NCI-H510A treated with DMSO at 0.1 percent for 48 hours (cell line): ENCODE data around the gene NOS1.
"Not testable (repeated sequence)": the region's sequence is repeated elsewhere in the genome, so short reads cannot be mapped to it uniquely, and the experiment has no call there.

Source experiments
- DNase-seq: peaks from one replicate; lab custom pipeline; 2025; lab: John Stamatoyannopoulos, UW

The NOS1 gene

DNA sequence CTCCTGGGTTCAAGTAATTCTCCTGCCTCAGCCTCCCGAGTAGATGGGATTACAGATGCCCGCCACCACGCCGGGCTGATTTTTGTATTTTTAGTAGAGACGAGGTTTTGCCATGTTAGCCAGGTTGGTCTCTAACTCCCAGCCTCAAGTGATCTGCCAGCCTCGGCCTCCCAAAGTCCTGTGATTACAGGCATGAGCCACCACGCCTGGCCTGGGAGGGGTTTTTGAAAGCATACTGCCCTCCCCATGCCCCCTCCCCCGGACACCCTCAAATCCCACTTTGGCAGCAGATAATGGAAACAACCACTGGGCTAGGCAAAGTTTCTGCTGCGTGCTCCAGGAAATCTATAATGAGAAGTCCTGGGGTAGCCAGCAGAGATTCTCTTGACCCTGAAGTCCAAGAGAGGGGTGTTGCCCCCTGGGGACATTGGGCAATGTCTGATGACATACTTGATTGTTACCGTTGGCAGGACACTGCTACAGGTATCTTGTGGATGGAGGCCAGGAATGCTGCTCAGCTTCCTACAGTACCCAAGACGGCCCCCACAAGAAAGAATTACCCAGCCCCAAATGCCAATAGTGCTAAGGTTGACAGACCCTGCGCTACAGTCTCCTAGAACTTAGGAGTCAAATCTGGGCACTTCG is 152.5 kb downstream of the NOS1 start:
- DNase-seq: no peak

DNA sequence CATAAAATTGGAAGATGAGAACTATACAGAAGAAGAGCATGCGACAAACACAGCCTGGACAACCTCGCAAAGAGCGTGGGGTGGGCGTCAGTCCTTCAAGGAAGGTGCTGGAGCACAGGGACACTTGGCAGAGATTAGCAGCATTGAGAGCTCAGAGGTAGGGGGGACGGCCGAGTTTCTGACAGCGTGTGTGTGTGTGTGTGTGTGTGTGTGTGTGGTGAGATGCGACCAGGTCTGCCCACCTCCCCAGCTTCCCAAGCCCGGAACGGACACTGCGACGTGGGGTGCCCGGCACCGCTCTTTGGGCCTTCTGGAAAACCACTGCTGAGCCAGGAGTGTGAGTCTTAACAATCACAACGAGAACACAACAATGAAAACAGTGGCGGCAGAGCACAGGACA is 153.2 kb downstream of the NOS1 start:
- DNase-seq: no peak

DNA sequence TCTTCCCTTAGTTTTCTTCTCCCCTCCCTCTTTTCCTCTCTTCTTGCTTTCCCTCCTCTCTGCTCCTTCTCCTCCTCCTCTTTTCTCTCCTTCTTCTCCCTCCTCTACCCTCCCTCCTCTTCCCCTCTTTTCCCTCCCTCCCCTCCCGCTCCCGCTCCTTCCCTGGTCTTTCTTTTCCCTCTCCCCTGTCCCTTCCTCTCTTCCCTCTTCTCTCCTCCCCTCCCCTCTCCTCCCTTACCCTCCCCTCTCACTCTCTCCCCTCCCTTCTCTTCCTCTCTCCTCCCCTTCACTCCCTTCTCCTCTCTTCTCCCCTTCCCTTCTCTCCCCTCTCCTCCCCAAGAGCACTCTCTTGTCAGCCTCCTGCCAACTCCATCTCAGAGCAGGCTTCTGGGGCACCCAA is 153.8 kb downstream of the NOS1 start:
- no peak for DNase-seq

DNA sequence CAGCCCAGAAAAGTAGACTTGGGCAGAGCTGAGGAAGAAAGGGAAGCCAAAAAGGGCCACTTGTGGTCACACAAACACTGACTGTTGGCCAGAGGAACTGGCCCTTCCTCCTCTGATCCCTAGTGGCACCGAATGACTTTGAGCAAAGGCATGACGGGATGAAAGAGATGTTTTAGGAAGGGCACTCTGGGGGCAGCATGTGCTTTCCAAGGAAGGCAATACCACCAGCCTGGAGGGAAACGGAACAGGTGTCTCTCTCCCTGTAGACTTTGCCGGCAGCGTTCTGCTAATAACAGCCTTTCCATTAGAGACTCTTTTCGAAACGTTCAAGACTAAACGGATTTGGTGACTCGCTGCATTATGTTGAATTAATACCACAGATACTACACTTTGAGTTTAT is 158.9 kb downstream of the NOS1 start:
- no peak for DNase-seq

DNA sequence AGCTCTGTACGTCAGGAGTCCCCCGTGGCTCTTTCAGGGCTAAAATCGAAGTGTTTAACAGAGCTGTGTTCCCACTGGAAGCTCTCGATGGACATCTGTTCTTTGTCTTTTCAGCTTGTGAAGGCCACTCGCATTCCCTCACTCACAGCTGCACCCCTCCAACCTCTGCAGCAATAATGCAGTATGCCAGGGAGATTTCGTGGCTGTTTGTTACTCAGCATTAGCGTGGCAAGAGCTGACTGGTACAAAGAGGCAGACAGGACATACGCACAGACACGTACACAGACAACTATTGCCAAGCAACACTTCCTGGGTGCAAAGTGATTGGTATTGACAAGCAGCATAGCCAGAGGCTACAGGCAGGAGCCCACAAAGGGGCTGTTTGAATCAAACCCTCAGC is 159.4 kb downstream of the NOS1 start:
- DNase-seq: no peak

DNA sequence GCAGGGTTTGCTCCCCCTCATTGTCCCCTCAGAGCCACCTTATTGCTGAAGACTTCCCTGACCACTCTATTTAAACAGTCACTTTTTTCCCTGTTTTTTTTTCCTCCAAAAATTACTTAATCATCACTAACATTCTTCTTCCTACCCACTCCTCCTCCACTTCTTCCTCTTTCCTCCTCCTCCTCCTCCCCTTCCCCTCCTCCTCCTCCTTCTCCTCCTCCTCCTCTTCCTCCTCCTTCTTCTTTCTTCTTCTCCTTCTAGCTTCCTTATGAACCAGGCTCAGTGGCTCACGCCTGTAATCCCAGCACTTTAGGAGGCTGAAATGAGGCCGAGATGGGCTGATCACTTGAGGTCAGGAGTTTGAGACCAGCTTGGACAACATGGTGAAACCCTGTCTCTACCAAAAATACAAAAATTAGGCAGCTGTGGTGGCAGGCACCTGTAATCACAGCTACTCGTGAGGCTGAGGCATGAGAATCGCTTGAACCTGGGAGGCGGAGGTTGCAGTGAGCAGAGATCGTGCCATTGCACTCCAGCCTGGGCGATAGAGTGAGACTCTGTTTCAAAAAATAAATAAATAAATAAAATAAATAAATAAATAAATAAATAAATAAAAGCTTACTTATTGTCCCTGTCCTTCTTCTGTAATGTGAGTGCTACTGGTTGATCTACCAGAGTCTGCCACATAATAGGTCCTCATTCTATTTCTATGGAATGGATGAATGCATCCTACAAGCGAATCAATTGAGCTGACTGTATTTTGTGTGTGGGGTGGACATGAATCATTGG is 161.3 kb downstream of the NOS1 start:
- not testable (repeated sequence) for DNase-seq

DNA sequence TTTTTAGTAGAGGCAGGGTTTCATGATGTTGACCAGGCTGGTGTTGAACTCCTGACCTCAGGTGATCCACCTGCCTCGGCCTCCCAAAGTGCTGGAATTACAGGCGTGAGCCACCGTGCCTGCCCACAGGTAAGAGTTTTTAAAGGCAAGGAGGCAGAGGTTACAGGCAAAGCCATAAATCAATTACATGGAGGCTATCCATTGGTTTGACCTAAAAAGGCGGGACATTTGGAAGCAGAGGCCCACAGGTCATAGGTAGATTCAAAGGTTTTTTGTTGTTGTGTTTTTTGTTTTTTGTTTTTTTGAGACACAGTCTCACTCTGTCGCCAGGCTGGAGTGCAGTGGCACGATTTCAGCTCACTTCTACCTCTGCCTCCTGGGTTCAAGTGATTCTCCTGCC is 165.1 kb downstream of the NOS1 start:
- not testable (repeated sequence) for DNase-seq

DNA sequence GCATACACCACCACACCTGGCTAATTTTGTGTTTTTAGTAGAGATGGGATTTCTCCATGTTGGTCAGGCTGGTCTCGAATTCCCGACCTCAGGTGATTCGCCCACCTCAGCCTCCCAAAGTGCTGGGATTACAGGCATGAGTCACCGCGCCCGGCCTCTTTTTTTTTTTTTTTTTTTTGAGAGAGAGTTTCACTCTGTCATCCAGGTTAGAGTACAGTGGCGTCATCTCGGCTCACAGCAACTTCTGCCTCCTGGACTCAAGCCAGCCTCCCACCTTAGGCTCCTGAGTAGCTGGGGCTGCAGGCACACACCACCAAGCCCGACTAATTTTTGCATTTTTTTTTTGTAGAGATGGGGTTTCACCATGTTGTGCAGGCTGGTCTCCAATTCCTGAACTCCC is 166.4 kb downstream of the NOS1 start:
- not testable (repeated sequence) for DNase-seq

DNA sequence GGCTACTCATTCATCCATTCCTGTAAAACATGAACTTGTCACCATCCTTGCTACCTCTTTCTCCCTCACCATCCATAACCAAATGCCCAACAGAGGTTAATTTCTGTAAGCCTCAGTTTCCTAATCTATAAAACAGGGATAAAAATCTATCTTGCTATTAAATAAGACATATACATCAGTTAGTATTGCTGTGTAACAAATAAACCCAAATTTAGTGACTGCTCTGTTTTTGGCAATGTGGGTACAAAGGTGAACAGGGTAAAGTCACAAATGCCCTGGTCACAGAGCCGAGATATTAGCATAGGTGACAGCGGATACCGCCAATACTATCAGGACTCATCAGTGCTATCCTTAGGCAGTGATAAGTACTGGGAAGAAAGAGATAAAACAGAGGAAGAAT is 167.5 kb downstream of the NOS1 start:
- DNase-seq: no peak

DNA sequence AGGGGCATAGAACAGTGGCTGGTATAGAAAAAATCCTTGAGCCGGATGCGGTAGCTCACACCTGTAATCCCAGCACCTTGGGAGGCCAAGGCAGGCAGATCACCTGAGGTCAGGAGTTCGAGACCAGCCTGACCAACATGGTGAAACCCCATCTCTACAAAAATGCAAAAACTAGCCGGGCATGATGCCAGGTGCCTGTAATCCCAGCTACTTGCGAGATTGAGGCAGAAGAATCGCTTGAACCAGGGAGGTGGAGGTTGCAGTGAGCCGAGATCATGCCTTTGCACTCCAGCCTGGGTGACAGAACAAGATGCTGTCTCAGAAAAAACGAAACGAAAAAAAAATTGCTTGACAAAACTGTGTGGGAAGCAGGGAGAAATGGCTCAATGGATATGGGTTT is 168.8 kb downstream of the NOS1 start:
- DNase-seq: not testable (repeated sequence)

DNA sequence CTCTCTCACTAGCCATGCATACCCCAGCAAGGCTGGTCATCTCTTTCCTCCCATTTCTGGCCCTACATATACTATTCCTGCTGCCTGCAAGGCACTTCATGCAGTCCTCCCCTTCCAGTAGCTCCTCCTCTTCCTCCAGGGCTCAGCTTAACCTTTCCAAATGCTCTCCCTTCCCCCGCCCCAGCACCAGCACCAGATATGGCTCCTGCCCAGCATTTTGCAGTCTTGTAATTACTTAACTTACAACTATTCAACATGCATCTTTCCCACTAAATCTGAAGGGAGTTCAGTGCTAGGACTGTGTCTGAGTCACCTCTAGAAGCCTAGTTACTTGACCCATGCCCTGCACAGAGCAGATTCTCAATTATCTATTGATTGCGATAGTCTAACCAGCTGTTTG is 169.4 kb downstream of the NOS1 start:
- DNase-seq: no peak

DNA sequence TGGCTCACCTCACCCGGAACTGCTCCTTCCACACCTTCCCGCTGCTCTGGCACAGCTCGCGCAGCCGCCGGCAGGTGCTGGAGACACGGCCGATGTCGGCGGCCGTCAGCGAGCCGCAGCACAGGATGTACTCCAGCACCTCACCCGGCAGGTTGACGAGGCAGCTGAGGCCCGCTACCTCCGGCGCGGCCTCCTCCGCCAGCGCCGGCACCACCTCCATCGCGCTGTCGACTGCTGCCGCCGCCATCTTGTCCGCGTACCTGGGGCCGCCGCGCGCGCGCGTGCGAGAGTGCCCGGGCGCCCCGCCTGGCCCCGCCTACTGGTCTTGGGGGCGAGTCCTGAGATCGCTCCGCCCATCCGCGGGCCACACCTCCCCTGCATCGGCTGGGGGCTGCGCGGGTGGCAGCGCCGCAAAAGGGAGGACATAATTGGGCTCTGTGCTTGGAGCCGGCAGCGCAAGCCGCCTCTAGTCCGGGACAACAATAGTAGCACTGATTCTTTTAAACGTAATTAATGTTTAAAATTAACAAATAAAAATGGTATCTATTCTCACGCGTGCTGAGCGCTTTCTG is 171.1 kb downstream of the NOS1 start, which contains the start of gene FBXO21:
Gene FBXO21, minus strand, starts transcription at position 261 of the 572 bp plus-strand sequence. Its CDS starts 14 bp downstream, at position 247.
- peak; percentile 97 for DNase-seq

DNA sequence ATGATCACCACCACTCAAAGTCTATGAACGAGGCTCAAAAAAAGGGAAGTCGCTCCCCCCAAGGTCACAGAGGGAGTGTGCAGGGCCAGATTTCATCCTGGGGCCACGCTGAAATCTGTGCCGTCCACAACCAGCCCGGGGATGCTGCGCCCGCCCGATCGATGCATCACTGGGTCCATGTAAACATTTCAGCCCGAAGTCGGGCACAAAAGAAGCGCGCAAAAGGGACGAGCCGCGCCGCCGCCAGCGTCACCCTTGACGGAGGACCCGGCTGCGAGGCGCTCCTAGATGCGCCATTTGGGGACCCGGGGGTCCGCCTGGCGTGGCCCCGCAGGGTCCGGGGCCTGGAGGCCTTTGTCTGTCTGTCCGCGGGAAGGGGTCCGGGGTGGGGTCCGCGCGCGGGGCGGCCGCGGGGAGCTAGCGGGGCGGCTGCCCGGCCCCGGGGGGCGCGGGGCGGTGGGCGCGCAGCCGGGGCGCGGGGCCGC is 171.7 kb downstream of the NOS1 start:
- peak; percentile 43 for DNase-seq

DNA sequence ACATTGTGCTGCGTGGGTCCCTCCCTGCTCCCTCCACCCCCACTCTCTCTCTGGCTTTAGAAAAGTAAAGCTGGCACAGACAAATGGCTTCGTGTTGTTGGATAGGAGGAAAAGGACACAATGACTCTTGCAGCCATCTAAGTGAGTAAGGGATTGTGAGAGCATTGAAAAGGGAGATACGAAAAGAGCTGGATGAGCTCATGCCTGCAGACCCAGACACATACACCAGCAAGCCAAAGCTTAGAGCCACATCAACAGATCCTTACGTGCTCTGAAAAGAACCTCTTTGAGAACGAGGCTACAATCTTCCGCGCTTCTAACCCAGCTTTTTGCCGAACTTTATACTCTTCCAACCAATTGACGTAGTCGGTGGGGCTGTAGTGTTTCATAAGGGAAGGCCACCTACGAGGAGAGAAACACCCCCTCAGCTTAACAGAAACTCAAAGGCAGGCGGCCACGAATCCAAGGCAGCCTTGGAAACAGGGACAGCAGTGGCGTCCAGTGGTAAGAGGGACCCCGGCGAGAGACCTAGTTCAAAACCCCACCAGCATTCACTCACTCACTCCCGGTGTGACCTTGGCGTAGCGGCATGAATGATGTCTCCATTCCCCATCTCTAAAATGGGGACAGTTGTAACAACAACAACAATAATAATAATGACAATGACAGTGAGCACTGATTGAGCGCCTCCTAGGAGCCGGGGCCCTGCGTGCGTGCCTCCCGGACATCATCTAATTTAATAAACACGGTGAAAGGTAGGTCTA is 172.3 kb downstream of the NOS1 start:
- no peak for DNase-seq

DNA sequence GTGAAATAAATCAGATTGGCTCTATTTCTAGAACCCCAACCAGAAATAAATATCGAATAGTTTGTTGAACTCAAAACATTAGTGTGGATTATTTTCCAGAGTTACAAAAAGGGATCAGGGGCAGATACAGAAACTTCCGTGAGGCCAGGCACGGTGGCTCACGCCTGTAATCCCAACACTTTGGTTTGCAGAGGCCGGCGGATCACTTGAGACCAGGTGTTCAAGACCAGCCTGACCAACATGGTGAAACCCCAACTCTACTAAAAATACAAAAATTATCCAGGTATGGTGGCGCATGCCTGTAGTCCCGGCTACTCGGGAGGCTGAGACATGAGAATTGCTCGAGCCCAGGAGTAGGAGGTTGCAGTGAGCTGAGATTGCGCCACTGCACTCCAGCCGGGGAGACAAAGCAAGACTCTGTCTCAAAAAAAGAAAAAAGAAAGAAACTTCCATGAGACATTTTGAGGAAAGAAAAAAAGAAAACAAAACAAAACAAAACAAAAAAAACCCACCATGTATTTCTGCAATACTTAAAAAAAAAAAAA is 173.2 kb downstream of the NOS1 start:
- DNase-seq: no peak

DNA sequence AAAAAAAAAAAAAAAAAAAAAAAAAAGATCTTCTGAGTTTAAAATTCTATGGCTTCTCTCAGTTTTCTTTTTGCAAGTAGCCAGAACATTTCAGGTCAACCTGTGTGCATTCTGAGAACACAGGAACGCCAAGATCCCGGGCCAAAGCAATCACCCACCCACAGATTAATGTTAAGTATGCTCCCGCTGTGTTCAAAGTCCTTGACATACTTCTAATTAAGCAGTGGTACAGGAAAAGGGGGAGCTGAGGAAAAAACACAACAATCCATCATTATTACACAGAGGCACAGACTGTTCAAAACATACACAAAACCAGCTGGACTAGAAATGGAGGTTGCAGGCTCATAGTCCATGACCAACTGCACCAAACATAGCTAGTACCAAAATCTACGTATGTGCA is 174.0 kb downstream of the NOS1 start:
- DNase-seq: no peak

DNA sequence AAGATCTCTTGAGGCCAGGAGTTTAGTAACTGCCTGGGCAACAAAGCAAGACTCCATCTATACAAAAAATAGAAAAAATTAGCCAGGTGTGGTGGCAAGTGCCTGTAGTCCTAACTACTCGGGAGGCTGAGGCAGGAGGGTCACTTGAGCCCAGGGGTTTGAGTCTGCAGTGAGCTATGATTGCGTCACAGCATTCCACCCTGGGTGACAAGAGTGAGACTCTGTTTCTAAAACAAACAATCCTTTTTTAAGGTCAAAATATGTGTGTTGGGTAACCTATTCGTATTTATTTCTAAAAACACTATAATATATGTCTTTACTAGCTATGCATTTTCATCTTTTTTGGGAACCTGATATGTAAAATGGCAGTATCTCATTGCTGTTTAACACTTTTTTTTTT is 178.6 kb downstream of the NOS1 start:
- no peak for DNase-seq

DNA sequence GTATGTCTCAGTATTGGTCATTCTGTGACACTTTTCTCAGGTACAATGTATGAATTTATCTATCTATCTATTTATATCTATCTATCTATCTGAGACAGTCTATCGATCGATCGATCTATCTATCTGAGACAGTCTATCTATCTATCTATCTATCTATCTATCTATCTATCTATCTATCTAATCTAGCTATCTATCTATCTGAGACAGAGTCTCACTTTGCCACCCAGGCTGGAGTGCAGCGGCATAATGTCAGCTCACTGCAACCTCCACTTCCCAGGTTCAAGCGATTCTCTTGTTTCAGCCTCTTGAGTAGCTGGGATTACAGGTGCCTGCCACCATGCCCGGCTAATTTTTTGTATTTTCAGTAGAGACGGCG is 180.0 kb downstream of the NOS1 start:
- not testable (repeated sequence) for DNase-seq

DNA sequence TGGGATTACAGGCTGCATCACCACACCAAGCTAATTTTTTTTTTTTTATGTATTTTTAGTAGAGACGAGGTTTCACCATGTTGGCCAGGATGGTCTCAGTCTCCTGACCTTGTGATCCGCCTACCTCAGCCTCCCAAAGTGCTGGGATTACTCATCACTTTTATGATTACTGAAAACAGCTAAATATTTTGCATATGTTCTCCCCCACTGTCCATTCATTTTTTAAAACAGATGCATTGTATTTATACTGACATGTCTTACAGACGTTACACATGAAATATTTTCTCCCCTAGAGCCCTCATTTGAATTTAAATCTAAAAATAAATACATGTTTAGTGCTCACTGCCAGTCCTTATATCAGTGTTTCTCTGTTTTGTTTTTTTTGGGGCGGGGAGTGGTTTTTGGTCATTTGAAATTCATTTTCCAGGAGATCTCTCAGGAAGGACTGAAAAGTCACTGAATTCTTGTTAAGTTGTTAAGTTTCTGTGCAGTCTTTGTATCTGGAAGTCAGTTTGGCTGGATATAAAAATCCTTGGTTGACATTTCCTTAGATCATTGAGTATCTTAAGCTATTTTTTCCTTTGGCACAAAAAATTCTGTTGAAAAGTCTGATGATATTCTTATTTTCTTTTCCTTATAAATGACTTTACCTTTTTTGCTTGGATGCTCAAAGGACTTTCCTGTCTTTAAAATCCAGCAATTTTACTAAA is 180.5 kb downstream of the NOS1 start:
- DNase-seq: no peak

DNA sequence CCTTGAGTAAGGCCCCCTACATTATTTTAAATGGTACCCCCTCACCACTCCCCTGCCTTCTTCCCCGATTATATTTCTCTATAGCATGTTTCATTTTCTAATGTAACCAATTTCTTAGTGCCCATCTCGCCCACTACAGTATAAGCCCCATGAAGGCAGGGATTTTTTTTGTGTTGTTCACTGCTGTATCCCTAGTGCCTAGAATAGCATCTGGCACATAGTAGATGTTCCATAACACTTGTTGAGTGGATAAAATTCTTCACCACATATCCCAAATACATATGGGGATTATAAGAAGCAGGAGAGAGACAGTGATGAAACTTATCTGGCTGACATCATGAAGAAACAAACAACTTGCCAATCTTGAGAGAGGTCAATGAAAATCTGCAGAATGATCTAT is 182.7 kb downstream of the NOS1 start:
- DNase-seq: no peak

DNA sequence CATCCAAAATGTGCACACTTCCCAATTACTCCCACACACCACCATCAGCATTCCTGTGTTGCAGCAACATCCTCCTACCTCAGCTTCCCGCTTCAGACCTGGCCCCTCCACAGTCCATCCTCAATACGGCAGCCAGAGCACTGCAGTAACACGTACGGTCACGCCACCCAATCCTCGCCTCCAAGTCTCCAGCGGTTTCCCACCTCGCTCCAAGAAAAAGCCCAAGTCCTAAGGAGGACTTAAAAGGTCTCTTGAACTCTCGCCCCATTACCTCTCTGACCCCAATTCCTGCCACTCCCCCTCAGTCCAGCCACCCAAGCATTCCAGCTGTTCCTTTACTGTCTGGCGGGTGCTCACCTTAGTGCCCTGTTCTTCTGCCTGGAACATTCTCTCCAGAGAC is 183.1 kb downstream of the NOS1 start:
- no peak for DNase-seq

DNA sequence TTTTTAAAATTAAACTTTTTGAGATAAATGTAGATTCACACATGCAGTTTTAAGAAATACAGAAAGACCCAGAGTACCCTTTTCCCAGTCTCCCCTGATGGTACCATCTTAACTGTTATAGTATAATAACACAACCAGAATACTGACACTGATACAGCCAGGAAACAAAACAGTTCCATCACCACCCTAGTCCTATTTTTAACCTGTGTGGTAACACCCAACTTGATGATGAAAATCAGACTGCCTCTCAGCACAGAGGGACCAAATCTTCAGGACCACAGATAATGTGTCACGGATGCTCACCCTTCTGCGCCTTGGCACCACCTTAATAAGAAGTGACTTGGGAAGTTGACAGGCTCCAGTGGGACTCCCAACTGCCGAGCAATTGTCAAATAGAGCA is 189.3 kb downstream of the NOS1 start:
- DNase-seq: no peak
